Measurements from ENCODE around the gene ROR2.

Gene ROR2

DNA sequence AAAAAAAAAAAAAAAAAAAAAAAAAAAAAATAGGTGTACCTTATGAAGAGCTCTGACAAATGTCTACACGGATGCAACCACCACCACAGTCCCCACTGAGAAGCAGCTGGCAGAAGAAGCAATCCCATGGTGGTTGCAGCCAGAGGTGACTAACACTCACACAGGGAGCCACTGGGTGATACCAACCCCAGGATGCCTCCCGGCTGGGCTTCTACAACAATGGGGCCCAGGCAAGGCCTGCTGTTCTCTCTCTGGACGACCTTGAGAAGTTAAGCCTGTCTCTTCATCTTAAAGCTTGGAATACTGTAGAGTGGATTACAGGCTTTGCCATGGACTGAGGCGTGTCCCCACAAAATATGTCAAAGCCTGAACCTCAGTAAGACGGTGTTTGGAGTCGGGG, 104.1 kb downstream of the ROR2 start:
- Histone ChIP-seq H3K9me3 (ENCODE audit: insufficient read depth, low read length) (no peaks in the 10 kb centered on the region), H3K9ac (ENCODE audit: low read length) (no peak overlapping the region), H3K36me3 (ENCODE audit: low read length) (no peaks in the 10 kb centered on the region), H4K20me1 (ENCODE audit: low read depth, low read length) (no peaks in the 10 kb centered on the region), H3K9me2 (replicated peaks; ENCODE audit: insufficient read depth, low read length) (no peaks in the 10 kb centered on the region), H3K27me3 (ENCODE audit: low read length) (no peaks in the 10 kb centered on the region), H3K27ac (ENCODE audit: low read depth, low read length) (no peak overlapping the region), H3K79me2 (ENCODE audit: insufficient read depth, low read length) (no peaks in the 10 kb centered on the region), H2AFZ (ENCODE audit: low read depth, low read length, severe bottlenecking) (no peak overlapping the region), H3K4me2 (ENCODE audit: low read depth, low read length, poor library complexity, severe bottlenecking) (no peak overlapping the region), H3F3A (ENCODE audit: insufficient read depth) (no peaks in the 10 kb centered on the region), H3K4me3 (ENCODE audit: insufficient read depth, low read length, poor library complexity, severe bottlenecking) (no peak overlapping the region)
- TF ChIP-seq CTCF (IDR thresholded peaks at IDR 0.05; ENCODE audit: insufficient read depth, low read length, poor library complexity, severe bottlenecking), result no peak
- no peak for TF ChIP-seq EZH2phosphoT487 (conservative IDR thresholded peaks at IDR 0.05; ENCODE audit: low read length)

DNA sequence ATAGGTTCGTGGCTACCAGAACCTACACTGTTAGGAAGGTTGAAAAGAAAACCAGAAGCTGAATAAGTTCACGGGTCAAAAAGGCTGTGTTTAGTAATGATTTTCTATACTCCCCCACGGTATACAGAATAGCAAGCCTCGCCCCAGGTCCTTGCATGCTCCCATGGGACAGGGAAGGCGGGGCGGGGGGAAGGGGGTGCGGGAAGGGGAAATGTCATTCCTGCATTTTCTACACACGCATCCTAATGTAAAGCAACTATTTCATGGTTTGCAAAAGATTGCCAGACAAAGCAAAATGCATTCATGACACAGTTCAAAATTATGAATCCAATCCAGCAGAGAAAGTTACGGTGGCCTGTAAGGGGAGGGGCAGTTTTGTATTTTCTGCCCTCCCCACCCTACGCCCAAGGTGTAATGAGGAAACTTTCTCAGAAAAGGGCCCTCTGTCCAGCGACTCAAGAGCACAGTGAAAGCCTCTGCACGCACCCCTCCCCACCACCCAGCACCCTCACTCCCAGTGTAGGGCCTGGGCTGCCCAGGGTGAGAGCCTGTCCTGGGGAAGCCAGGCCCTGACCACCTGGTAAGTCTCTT, 105.2 kb downstream of the ROR2 start:
- no peaks in the 10 kb centered on the region for H3K79me2 ChIP-seq (ENCODE audit: insufficient read depth, low read length)
- H2AFZ ChIP-seq (ENCODE audit: low read depth, low read length, severe bottlenecking), result no peak overlapping the region
- no peaks in the 10 kb centered on the region for H4K20me1 ChIP-seq (ENCODE audit: low read depth, low read length)
- no peak overlapping the region for H3K4me2 ChIP-seq (ENCODE audit: low read depth, low read length, poor library complexity, severe bottlenecking)
- no peak overlapping the region for H3K27ac ChIP-seq (ENCODE audit: low read depth, low read length)
- TF ChIP-seq EZH2phosphoT487 (conservative IDR thresholded peaks at IDR 0.05; ENCODE audit: low read length), result no peak
- no peak for TF ChIP-seq CTCF (IDR thresholded peaks at IDR 0.05; ENCODE audit: insufficient read depth, low read length, poor library complexity, severe bottlenecking)
- no peak overlapping the region for H3K9ac ChIP-seq (ENCODE audit: low read length)
- H3K9me3 ChIP-seq (ENCODE audit: insufficient read depth, low read length), result no peaks in the 10 kb centered on the region
- no peaks in the 10 kb centered on the region for H3K9me2 ChIP-seq (replicated peaks; ENCODE audit: insufficient read depth, low read length)
- no peaks in the 10 kb centered on the region for H3K27me3 ChIP-seq (ENCODE audit: low read length)
- H3F3A ChIP-seq (ENCODE audit: insufficient read depth), result no peaks in the 10 kb centered on the region
- H3K4me3 ChIP-seq (ENCODE audit: insufficient read depth, low read length, poor library complexity, severe bottlenecking), result no peak overlapping the region
- no peaks in the 10 kb centered on the region for H3K36me3 ChIP-seq (ENCODE audit: low read length)

DNA sequence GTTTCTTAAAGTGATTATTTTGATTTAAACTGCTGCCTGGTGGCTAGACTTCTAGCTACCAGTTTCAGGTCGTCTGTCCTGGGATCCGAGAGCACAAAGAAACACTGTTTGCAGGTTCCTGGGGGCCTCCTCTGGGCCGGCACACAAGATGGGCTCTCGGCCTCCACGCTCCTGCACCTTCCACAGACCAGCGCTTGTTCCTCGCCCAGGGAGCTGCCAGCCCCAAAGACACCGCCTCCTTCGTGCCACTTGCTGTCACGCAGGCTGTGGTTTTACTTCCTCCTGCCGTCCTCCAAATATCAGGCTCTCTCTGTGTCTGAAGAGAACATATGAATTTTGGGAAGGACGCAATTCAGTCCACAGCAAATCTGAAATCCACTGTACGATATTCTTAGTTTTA, 105.8 kb downstream of the ROR2 start:
- no peak overlapping the region for H2AFZ ChIP-seq (ENCODE audit: low read depth, low read length, severe bottlenecking)
- no peaks in the 10 kb centered on the region for H3K79me2 ChIP-seq (ENCODE audit: insufficient read depth, low read length)
- H4K20me1 ChIP-seq (ENCODE audit: low read depth, low read length), result no peaks in the 10 kb centered on the region
- no peaks in the 10 kb centered on the region for H3K9me2 ChIP-seq (replicated peaks; ENCODE audit: insufficient read depth, low read length)
- no peak overlapping the region for H3K4me2 ChIP-seq (ENCODE audit: low read depth, low read length, poor library complexity, severe bottlenecking)
- no peak overlapping the region for H3K4me3 ChIP-seq (ENCODE audit: insufficient read depth, low read length, poor library complexity, severe bottlenecking)
- H3K36me3 ChIP-seq (ENCODE audit: low read length), result no peaks in the 10 kb centered on the region
- H3K27me3 ChIP-seq (ENCODE audit: low read length), result no peaks in the 10 kb centered on the region
- no peak overlapping the region for H3K9ac ChIP-seq (ENCODE audit: low read length)
- H3K9me3 ChIP-seq (ENCODE audit: insufficient read depth, low read length), result no peaks in the 10 kb centered on the region
- no peak for TF ChIP-seq EZH2phosphoT487 (conservative IDR thresholded peaks at IDR 0.05; ENCODE audit: low read length)
- no peak for TF ChIP-seq CTCF (IDR thresholded peaks at IDR 0.05; ENCODE audit: insufficient read depth, low read length, poor library complexity, severe bottlenecking)
- no peak overlapping the region for H3K27ac ChIP-seq (ENCODE audit: low read depth, low read length)
- no peaks in the 10 kb centered on the region for H3F3A ChIP-seq (ENCODE audit: insufficient read depth)
